Mucosa of descending colon (tissue), 3 donors: Measurements from ENCODE around the gene ZNF212. TPM values are rescaled to one million over a fixed set of nuclear protein-coding genes. Genes with fewer than 3 reads are reported as not detected.
A peak's percentile ranks its signal among the peaks of the same experiment; 100 is the strongest.

Experiments used
- ATAC-seq: fragments of 200-7000 bp; cut with Tn5 transposase; one replicate; pipeline ENCODE4 v1.9.1; 2020; ENCODE audit warnings: mild to moderate bottlenecking, moderate library complexity
- DNase-seq, 3 donors: peaks; one replicate each; pipeline ENCODE4 v3.0.0-alpha.2; 2020
- H3K36me3 ChIP-seq: fragments of 200-600 bp; one replicate; pipeline ENCODE4 v1.8.0; 2021; ENCODE audit warnings: low read depth, mild to moderate bottlenecking
- H3K4me1 ChIP-seq: fragments of 200-600 bp; one replicate; pipeline ENCODE4 v1.8.0; 2021; ENCODE audit warnings: low read depth, mild to moderate bottlenecking
- H3K4me3 ChIP-seq: fragments of 200-600 bp; one replicate; pipeline ENCODE4 v1.8.0; 2021; ENCODE audit warnings: mild to moderate bottlenecking
- H3K9me3 ChIP-seq: fragments of 200-600 bp; one replicate; pipeline ENCODE4 v1.8.0; 2021; ENCODE audit warnings: mild to moderate bottlenecking
- CTCF ChIP-seq: fragments of 200-600 bp; IDR thresholded peaks from one replicate; pipeline ENCODE4 v1.8.0; 2022; ENCODE audit warnings: antibody characterized with exemption, mild to moderate bottlenecking
- intact Hi-C, 2 donors: fragments of 100-400 bp; cut with DNase I in 1 of 2; cut with micrococcal nuclease in 1 of 2; formaldehyde crosslinking; loops; one replicate each; pipeline versions ENCODE4 v1.11.0 to v1.11.1; 2022; cut with DNase I, micrococcal nuclease
- total RNA-seq, 3 donors: library from RNA; stranded (reverse); fragmentation: NEBNext Ultra II Directional in 2 of 3; extraction: Animal tissue kit (Norgen Biotek cat#: 25700) in 2 of 3; gene quantifications; one replicate each; pipeline versions ENCODE4 v1.2.1 to v1.2.4, GENCODE V29; 2021 to 2023
- donor health status: DM: no; HTN: no; CAD: no; lungs with moderate emphysema.
- donor health status: DM: no; HTN: no; CAD: no.
- donor health status: DM: no; HTN: yes; CAD: no.

Gene ZNF212
- total RNA-seq, 3 donors from 2014 or later, result 9.7 to 12.8 (median 11.9) TPM

- no peak for TF ChIP-seq CTCF
- ATAC-seq, result no peak
Observed at GRCh38 chr7:149202831-149203231, 36.6 kb upstream of the ZNF212 start.

GRCh38 chr7:149205690-149206381, 33.6 kb upstream of the ZNF212 start:
- DNase-seq, result peak in 1 of 3 donors; percentile 24
- H3K36me3 ChIP-seq, result peaks cover 12% of the 10 kb centered on the region
- intact Hi-C loops, result no loop called here
- ATAC-seq, result peak; percentile 83
- H3K4me1 ChIP-seq, result peaks cover 5% of the 10 kb centered on the region
- TF ChIP-seq CTCF, result no peak
- no peak overlapping the region for H3K4me3 ChIP-seq
- H3K9me3 ChIP-seq, result no peaks in the 10 kb centered on the region

More at GRCh38 chr7:149202831-149203231, 36.6 kb upstream of the ZNF212 start:
- H3K9me3 ChIP-seq, result no peaks in the 10 kb centered on the region
- intact Hi-C loops, result no loop called here
- peaks cover 19% of the 10 kb centered on the region for H3K36me3 ChIP-seq
- DNase-seq, result no peak
- H3K4me3 ChIP-seq, result no peak overlapping the region
- peaks cover 5% of the 10 kb centered on the region for H3K4me1 ChIP-seq

- intact Hi-C loops, result no loop called here
- H3K9me3 ChIP-seq, result no peaks in the 10 kb centered on the region
- peaks cover 5% of the 10 kb centered on the region for H3K4me1 ChIP-seq
- no peak for TF ChIP-seq CTCF
- no peak for ATAC-seq
- no peak overlapping the region for H3K4me3 ChIP-seq
- no peak for DNase-seq
- peaks cover 15% of the 10 kb centered on the region for H3K36me3 ChIP-seq
Observed at GRCh38 chr7:149207324-149208035, 32.0 kb upstream of the ZNF212 start.

GRCh38 chr7:149209518-149210269, 29.8 kb upstream of the ZNF212 start:
- Histone ChIP-seq H3K4me1 (peaks cover 5% of the 10 kb centered on the region), H3K4me3 (no peak overlapping the region), H3K9me3 (no peaks in the 10 kb centered on the region), H3K36me3 (peaks cover 19% of the 10 kb centered on the region)
- ATAC-seq (peak; percentile 58), DNase-seq (peak in 2 of 3 donors; percentile 60 to 63)
- no peak for TF ChIP-seq CTCF
- intact Hi-C loops, result no loop called here

DNA sequence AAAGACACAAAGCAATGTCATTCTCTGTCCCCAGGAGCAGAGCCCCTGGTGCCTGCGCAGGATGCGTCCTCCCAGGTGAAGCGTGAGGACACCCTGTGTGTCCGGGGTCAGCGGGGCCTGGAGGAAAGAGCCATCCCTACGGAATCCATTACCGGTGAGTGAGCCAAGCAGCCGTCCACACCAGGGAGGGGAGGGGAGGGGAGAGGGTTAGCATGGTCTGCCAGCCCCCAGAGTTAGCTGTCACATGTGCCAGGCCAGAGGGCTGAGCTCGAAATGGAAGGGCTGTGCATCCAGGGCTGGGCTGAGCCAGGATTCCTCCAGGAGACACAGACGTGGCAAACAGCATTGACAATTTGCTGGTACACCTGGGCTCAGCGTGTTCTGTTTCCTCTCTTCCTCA, 28.9 kb upstream of the ZNF212 start:
- peaks cover 22% of the 10 kb centered on the region for H3K36me3 ChIP-seq
- intact Hi-C loops, result no loop called here
- no peak overlapping the region for H3K4me3 ChIP-seq
- TF ChIP-seq CTCF, result no peak
- no peak for ATAC-seq
- H3K4me1 ChIP-seq, result peaks cover 5% of the 10 kb centered on the region
- no peak for DNase-seq
- no peaks in the 10 kb centered on the region for H3K9me3 ChIP-seq
